Body of pancreas (tissue), 4 donors: ENCODE measurements around the gene CSNK1G1.

Source experiments
- CTCF ChIP-seq, 7 experiments: fragments of 450-650 bp in 4 of 7; fragments of 200-600 bp in 3 of 7; sonication (generic) in 3 of 7; IDR thresholded peaks; one replicate each; pipeline ENCODE4 v1.5.1; 2016 to 2019; ENCODE audit warnings: antibody characterized with exemption in 7 of 7
- POLR2A ChIP-seq, 3 donors: fragments of 450-650 bp; IDR thresholded peaks; one replicate each; pipeline ENCODE4 v1.6.1; 2016; ENCODE audit warnings: antibody characterized with exemption in 3 of 3, mild to moderate bottlenecking in 2 of 3

GRCh38 chr15:64132217-64132616 lies 223.8 kb downstream of the CSNK1G1 start:
- TF ChIP-seq POLR2A (IDR thresholded peaks at IDR 0.05) (no peak), CTCF (IDR thresholded peaks at IDR 0.05) (no peak)
